Measurements from ENCODE around the gene PCBP4.

PCBP4 gene

GRCh38 chr3:51971350-51971749, 4.1 kb upstream of the PCBP4 start:
- no peak for DNase-seq (ENCODE audit: low spot score)

GRCh38 chr3:51970606-51971300, 3.5 kb upstream of the PCBP4 start:
- no peak for DNase-seq (ENCODE audit: low spot score)

- no peak for DNase-seq (ENCODE audit: low spot score)
Measured at GRCh38 chr3:51969841-51970240, 2.6 kb upstream of the PCBP4 start.

GRCh38 chr3:51968883-51969678, 1.8 kb upstream of the PCBP4 start:
- no peak for DNase-seq (ENCODE audit: low spot score)

GRCh38 chr3:51968170-51968775, 1.0 kb upstream of the PCBP4 start:
- no peak for DNase-seq (ENCODE audit: low spot score)

- no peak for DNase-seq (ENCODE audit: low spot score)
Measured at GRCh38 chr3:51966922-51967383, 301 bp downstream of the PCBP4 start.

- DNase-seq (ENCODE audit: low spot score), result no peak
Measured at GRCh38 chr3:51966486-51966885, 768 bp downstream of the PCBP4 start.

GRCh38 chr3:51966016-51966415, 1.2 kb downstream of the PCBP4 start:
- DNase-seq (ENCODE audit: low spot score), result no peak

- DNase-seq (ENCODE audit: low spot score), result no peak
Measured at GRCh38 chr3:51964521-51964920, 2.7 kb downstream of the PCBP4 start.

GRCh38 chr3:51963951-51964451, 3.3 kb downstream of the PCBP4 start:
- DNase-seq (ENCODE audit: low spot score), result no peak

GRCh38 chr3:51962854-51963530, 4.3 kb downstream of the PCBP4 start:
- DNase-seq (ENCODE audit: low spot score), result no peak

- no peak for DNase-seq (ENCODE audit: low spot score)
Measured at GRCh38 chr3:51961602-51962569, 5.4 kb downstream of the PCBP4 start.

- DNase-seq (ENCODE audit: low spot score), result no peak
Measured at GRCh38 chr3:51961011-51961410, 6.2 kb downstream of the PCBP4 start.

- DNase-seq (ENCODE audit: low spot score), result no peak
Measured at GRCh38 chr3:51960386-51960785, 6.9 kb downstream of the PCBP4 start.

- DNase-seq (ENCODE audit: low spot score), result no peak
Measured at GRCh38 chr3:51959651-51960050, 7.6 kb downstream of the PCBP4 start.

GRCh38 chr3:51958603-51959521, 8.4 kb downstream of the PCBP4 start:
- DNase-seq (ENCODE audit: low spot score), result no peak

- no peak for DNase-seq (ENCODE audit: low spot score)
Measured at GRCh38 chr3:51957520-51958205, 9.6 kb downstream of the PCBP4 start.

- DNase-seq (ENCODE audit: low spot score), result no peak
Measured at GRCh38 chr3:51955893-51956770, 11.1 kb downstream of the PCBP4 start.
